GM19351 (cell line): ENCODE measurements around the gene SFTPB.

ENCODE experiments used
- ATAC-seq: cut with Tn5 transposase; IDR thresholded peaks from one replicate; pipeline ENCODE4 v1.9.1; 2021; ENCODE audit warnings: mild to moderate bottlenecking, moderate library complexity; ENCODE audit not compliant: unreplicated experiment

Gene SFTPB

DNA sequence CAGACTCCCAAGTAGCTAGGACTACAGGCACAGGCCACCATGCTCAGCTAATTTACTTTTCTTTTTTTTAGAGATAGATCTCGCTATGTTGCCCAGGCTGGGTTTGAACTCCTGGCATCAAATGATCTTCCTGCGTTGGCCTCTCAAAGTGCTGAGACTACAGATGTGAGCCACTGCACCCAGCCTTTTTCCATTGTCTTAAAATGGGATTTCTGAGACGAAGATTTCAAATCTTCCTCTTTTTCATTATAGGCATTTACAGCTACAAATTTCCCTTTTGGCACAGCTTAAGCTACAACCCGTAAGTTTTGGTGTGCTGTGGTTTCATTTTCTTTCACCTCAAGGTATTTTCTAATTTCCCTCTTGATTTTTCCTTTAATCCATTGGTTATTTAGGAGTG is 34.8 kb upstream of the SFTPB start:
- ATAC-seq, result no peak

DNA sequence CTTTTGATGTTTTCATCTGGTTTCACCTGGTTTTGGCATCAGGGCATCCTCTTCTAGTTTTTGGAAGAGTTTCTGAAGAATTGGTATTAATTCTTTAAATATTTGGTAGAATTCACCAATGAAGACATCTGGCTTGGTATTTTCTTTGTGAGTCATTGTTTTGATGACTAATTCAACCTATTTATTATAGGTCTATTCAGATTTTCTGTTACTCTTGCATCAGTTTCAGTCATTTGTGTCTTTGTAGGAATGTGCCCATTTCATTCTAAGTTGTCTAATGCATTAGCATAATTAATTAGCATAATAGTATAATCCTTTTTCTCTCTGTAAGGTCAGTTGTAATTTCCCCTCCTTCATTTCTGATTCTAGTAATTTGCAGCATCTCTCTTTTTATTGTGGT is 34.2 kb upstream of the SFTPB start:
- ATAC-seq, result no peak

DNA sequence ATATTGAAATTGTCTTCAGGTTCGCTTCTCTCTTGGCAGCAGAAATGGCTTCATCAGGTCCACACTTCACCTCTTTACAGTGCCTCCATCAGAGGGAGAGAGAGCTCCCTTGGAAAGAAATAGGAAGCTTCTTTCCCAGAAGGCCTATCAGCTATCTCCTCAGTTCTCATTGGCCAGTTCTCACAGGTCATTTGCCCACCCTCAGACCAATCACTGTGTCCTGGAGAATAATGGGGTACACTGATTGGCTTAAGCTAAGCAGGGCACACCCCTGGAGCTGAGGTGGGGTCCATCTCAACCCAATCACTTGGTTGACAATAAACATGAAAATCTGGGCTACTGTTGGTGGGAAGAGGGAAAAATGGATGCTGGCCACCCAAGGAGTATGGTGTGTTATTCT is 31.3 kb upstream of the SFTPB start:
- ATAC-seq, result no peak

DNA sequence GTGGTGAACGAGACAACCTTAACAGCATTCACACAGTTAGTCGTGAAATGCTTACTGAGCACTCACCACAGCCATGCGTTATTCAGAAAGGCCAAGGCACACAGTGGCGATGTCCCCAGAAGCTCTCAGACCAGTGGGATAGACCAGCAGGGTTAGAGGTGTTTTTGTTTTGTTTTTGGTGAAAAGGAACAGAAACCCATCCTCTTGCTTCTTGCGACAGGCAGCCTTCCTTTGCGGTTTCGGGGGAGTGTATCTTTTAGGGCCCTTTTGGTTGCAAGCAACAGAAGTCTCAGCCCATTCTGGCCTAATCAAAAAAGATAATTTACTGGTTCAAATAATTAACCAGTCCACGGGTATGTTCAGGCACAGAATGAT is 30.9 kb upstream of the SFTPB start:
- no peak for ATAC-seq

DNA sequence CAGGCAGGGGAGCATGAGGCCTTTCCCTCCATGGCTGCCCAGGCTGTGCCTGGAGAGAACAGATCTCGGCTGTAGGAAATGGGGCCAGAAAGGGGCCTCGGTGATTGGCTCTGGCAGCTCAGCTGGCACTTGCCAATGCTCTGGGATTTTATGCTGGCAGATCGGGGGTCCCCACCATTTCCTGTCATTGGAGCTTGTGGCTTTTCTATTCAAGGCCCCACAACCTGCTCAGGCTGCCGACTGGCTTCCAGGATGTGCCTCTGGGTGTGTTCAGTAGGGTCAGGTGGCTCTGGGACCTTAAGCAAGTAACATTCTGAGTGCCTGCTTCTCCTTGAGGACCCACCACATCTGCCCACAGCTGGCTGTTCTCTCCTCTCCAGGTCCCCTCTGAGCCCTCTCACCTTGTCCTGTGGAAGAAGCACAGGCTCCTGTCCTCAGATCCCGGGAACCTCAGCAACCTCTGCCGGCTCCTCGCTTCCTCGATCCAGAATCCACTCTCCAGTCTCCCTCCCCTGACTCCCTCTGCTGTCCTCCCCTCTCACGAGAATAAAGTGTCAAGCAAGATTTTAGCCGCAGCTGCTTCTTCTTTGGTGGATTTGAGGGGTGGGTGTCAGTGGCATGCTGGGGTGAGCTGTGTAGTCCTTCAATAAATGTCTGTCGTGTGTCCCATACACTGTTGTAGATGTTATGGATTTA is 30.3 kb upstream of the SFTPB start:
- no peak for ATAC-seq

DNA sequence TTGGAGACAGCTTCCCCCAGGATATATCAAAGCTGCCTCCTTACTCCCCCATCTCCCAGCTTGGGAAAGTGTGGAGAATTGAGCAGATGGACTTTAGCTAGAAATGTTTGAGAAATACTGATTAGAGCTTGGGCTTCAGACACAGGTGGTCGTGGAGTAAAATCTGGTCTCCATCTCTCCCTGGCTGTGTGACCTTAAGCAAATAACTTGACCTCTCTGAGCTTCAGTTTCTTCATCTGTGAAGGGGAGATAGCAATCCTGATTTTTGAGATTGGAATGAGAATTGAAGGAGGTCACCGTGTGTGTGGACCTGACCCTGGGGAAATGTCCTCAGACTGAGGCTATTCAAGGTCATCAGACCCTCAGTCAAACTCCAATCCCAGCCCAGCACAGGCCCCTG is 29.7 kb upstream of the SFTPB start:
- ATAC-seq, result no peak

DNA sequence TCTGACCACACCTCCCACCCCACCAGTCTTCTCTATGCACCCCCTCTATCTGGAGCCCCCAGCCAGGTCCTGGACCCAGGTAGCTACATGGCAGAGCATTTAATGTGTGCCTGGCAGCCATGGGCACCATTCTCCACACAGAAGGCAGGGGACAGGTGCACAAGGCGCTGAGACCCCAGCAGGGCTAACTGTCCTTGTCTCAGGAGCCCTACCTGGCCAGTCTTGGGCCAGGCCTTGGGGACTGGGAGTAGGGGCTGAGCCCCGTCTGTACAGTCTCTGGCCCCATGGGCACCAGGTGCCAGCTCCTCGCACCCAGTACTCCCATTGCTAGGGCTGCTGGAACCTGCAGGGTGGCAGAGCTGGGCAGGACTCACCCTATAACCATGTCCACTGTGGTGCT is 29.1 kb upstream of the SFTPB start:
- ATAC-seq, result no peak

DNA sequence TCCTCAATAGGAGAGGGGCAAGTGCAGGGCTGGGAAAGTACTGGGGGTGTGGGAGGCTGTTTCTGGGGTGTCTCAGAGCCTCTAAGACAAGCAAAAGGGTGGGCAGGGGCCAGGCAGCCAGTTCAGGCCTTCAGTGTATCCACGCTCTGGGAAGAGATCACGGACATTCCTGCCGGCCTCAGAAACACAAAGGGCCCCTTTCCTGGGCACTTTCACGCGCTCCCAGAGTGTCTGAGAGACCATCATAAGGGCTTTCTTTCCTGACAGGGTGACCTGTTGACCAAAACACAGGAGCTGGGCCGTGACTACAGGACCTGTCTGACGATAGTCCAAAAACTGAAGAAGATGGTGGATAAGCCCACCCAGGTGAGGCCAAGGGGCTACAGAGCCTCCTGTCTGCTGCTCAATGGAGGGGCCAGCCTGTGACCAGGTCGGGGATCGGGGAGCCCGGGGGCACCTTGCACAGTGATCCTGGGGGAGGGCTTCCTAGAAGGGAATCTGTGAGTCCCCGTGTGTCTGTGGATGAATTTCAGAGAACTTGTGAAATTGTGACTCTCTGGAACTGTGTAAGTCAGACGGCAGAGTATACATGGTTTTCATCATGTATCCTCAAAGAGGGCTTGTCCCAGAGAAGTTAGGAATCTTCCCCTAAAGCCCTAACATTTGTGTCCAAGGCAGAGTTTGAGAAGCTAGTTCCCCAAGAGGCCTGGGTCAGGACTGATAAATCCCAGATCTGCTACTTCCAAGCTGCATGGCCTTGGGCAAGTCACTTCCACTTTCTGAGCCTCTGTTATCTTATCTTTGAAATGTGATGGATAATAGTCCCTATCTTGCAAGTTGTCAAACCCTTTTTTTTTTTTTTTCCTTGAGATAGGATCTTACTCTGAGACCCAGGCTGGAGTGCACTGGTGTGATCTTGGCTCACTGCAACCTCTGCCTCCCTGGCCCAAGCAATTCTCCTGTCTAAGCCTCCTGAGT is 28.0 kb upstream of the SFTPB start:
- no peak for ATAC-seq

DNA sequence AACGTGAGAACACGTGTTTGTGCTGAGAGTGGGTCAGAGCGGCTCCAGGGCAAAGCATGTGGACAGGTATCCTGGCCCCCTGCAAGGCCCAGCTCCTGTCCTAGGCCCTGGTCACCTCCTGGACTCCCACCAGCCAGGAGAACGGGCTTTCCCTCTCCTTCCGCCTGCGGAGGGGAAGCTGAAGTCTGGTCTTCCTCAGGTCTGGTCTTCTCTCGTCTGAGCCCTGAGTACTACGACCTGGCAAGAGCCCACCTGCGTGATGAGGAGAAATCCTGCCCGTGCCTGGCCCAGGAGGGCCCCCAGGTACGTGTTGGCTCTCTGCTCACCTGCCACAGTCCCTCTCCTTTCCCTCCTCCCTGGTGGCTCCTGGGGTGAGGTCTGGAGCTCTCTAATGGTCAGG is 27.1 kb upstream of the SFTPB start:
- no peak for ATAC-seq

DNA sequence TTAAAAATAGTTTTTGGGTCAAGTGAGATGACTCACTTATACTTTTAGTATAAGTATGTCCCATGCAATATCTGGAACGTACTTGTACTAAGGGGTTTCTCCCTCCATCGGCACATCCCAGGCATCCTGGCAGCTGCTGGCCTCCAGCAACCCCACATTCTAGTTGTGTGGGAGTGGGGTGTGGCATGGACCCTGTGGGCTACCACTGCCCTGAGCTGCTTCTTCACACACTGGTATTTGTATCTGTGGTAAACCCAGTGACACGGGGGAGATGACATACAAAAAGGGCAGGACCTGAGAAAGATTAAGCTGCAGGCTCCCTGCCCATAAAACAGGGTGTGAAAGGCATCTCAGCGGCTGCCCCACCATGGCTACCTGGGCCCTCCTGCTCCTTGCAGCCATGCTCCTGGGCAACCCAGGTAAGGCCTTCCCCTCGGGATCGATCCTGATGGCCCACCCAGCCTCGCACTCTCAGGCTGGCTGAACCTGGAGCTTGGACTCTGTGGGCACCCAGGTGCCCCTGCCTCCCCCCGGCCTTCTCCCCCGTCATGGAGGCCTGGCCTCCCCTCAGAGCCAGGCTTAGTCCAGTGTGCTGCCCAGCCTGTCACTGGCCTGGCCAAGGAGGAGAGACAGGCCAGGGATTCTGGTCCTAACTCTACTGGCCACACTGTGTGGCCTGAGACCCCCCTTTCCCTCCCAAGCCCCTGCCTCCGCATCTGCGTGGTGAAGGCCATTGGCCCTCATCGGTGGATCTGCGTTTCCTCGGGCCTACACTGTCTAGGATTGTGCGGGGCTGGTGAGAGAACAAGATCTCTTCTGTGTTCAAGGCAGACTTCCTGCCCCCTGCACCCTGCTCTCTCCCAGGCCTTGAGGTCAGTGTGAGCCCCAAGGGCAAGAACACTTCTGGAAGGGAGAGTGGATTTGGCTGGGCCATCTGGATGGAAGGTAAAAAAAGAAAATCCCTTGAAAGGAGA is 26.3 kb upstream of the SFTPB start, which contains the start of gene GNLY:
TSS of gene GNLY (plus strand) at position 307 of the 974 bp plus-strand sequence. CDS start at position 368, 61 bp downstream.
- no peak for ATAC-seq

DNA sequence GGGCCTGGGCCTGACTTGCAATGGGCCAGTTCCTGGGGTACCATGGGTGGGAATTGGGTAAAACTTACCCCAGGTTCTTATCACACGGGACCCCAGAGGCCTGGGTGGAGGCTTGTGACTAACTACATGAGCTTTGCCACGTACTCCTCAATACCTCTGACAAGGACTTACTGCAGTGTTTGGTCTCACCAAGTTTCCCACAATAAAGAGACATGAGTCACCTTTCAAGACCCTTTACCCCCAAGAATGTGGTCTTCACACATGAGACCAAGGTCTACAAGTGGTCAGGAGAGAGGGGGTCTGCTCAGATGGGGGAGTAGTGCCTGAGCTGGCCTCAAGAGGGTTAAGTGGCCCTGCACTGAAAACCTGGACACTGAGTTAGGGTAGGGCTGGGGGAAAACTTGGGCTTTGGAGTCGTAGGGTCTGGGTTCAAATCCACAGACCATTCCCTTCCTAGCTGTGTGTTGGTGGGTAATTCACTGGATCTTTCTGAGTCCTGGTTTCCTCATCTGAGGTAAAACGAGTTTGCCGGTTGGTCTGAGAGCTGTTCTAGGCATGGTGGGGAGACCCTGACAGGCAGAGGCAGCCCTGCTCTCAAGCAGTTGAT is 24.1 kb upstream of the SFTPB start:
- ATAC-seq, result no peak

DNA sequence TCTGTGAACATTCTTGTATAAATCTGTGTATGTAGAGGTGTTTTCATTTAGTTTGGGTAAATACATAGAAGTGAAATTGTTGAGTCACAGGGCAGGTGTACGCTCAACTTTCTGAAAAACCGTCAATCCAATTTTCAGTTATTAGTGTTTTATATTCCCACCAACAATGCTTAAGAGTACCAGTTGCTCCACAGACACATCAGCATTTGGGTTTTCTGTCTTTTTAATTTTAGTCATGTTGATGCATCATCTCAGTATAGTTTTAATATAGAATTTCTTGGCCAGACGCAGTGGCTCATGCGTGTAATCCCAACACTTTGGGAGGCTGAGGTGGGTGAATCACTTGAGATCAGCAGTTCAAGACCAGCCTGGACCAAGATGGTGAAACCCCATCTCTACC is 22.9 kb upstream of the SFTPB start:
- no peak for ATAC-seq

DNA sequence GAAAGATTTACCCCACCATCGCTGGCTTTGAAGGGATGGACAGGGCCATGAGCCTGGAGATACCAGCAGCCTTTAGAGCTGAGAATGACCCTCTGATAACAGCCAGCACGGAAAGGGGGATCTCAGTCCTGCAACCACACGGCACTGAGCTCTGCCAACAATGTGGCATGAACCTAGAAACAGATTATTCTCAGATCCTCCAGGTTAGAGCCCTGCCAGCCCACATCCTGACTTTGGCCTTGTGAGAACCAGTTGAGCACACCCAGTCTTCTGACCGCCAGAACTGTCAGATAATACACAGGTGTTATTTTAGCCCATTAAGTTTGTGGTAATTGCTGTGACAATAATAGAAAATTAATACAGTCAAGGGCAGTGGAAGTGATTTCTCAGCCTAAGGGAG is 16.8 kb upstream of the SFTPB start:
- no peak for ATAC-seq

DNA sequence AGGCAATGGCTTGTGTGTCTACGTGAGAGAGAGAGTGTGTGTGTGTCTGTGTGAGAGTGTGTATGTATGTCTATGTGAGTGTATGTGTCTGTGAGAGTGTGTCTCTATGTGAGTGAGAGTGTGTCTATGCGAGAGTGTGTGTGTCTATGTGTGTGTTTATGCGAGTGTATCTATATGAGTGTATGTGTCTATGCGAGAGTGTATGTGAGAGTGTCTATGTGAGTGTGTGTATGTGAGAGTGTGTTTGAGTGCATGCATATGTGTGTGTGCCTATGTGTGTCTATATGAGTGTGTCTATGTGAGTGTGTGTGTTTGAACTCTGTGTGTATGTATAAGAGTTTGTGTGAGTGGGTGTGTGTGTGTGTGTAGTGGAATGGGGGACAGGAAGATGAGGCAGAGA is 16.4 kb upstream of the SFTPB start:
- no peak for ATAC-seq

DNA sequence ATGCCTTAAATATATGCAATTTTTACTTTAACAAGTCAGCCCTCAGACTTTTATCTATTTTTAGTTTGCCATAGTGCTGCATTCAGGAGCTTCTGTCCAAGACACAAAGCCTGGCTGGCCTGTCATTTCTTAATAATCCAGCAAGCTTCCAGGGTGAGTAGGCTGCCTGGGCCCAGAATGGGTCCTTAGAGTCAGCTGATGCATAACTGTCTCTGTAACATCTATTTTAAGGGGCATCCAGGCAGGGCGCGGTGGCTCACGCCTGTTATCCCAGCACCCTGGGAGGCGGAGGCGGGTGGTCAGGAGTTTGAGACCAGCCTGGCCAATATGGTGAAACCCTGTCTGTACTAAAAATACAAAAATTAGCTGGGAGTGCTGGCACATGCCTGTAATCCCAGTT is 14.4 kb upstream of the SFTPB start:
- no peak for ATAC-seq

DNA sequence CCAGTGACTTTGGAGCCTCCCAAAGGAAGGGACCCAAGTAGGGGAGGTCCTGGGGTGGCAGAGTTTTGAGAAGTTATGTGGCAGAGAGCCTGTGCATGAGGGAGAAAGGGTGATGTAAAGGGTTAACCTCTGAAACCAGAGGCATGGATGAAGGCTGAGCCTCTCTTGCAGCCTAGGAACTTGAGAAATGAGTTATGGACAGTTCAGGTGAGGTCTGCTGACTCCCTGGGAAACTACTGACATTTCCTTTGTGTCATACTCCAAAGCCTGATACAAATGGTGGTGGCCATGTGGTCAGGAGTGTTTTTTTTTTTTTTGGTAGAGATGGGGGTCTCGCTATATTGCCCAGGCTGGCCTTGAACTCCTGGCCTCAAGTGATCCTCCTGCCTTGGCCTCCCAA is 13.8 kb upstream of the SFTPB start:
- ATAC-seq, result no peak

DNA sequence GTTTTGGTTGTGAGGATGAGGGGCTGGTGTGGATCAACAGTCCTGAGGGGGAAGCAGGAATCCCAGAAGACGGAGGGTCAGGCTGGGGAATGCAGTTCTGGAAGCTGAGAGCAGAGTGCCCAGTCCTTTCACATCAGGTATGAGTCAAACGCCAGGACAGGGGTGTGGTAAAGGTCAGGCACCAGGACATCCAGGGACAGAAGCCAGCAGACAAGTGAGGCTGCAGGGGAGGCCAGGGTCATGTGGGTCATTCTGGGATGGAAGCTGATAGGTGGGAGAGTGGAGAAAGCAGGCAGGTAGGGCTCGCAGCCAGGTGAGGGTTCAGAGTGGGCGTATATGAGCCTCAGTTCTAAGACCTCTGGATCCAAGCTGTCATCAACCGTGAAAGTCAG is 13.4 kb upstream of the SFTPB start:
- no peak for ATAC-seq

DNA sequence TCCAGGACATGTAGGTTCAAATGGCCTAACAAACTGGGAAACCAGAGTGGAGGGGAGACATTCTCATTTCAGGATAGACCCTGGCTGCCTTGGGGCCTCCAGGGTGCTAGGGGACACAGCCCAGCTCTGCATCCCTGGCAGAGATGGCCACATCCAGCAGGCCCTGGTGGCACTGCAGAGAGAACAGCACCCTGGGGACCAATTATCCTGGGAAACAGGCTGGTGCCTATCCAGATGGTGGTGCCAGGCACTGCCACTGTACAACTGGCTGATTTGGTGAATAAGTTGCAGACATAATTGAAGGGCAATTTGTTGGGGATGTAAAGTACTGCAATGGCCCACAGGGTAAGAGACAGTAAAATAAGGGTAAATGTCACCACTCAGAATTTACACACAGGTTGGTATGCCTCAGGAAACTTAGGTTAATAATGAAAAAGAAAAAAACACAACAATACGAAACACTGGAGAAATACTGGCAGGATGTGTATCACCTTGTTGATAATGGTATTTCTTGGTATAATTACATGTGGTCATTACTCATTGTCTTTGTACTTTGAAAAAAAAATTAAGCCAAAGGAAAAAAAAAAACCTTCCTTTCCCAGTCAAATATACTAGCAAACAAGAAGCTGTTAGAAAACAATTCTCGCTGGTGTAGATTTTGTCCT is 12.8 kb upstream of the SFTPB start:
- ATAC-seq, result no peak

DNA sequence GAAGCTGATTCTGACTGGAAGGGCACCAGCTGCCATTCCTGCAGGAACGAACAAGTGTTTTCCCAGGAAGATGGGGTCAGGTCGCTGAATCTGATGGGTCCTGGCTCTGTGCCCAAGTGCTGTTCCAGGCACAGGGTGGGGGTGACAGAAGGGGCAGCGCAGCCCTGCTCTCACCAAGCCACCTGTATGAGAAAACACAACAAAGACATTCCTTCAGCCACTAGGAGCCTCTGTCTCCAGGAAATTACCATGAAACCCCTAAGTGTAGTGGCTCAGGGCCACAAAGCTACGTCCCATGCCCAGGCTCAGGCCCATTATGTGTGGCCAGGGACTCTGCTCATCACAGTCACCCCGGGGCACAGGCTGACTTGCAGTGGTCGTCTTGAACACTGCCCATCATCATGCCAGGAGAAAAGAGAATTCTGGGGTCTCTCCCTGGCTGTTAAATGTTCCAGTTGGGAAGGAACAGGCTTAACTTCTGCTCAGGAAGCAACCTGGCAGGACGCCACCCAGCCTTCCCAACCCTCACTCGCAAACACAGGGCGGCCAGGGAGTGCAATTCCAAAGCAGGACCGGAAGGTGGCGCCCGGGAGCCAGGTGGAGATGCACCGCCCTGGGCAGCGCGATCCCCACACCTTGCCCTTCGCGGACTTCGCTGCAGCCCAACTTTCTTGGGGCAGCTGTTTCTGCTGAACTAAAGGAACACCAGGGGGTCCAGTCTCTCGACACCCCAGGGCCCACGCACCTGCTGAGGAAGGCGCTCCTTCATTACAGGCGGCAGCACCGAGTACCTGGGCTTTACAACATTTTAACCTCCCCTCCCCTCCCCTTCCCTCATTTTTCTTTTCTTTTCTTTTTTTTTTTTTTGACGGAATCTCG is 11.0 kb upstream of the SFTPB start:
- peak; percentile 89 for ATAC-seq
